Measurements from ENCODE around the gene EPDR1. TPM values are rescaled to one million over a fixed set of nuclear protein-coding genes. Genes with fewer than 3 reads are reported as not detected.
"Not testable (repeated sequence)": the region's sequence is repeated elsewhere in the genome, so short reads cannot be mapped to it uniquely, and the experiment has no call there.

EPDR1 gene
- total RNA-seq, 1 experiment from 2014 or later: 24.6 TPM

DNA sequence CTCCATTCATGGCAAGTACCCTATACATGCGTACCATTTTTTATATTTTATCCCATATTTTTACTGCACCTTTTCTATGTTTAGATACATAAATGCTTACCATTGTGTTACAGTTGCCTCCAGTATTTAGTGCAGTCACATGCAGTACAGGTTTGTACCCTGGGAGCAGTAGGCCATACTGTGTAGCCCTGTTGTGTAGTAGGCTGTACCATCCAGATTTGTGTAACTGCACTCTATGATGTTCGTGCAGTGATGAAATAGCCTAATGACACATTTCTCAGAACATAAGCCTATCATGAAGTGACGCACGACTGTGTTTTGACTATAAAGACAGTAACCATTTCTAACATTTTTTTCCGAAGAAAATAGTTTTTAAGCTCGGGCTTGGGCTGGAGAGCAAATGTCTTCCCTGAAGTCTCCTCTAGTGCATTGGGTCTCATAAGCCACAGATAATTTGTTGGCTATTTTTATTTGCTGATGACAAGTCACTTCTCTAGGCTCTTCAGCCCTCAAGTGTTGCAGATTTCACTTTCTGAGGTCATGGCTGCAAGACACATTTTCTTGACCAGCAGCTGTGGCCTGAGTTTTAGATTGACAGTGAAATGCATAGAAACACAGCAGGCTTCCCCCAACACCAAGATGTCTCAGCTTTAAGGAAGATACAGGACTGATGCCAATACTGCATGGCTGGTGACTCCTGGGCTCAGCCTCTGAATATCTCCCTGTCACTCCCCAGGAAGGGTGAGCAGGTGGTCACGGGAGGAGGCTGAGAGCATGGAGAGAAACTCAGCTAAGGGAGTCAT, 26.9 kb downstream of the EPDR1 start:
- CTCF ChIA-PET: no interaction called here
- H3K4me3 ChIP-seq (ENCODE audit: low read depth, low read length, poor library complexity, severe bottlenecking): no peak overlapping the region
- intact Hi-C loops (cut with micrococcal nuclease; ENCODE audit: unreplicated experiment): no loop called here
- no peak for DNase-seq (ENCODE audit: low spot score)
- no peaks in the 10 kb centered on the region for H3K4me1 ChIP-seq (ENCODE audit: insufficient read depth, low read length, poor library complexity, severe bottlenecking)
- BruUV-seq (replicated peaks): no TSS peak
- TF ChIP-seq, protein P1, sequence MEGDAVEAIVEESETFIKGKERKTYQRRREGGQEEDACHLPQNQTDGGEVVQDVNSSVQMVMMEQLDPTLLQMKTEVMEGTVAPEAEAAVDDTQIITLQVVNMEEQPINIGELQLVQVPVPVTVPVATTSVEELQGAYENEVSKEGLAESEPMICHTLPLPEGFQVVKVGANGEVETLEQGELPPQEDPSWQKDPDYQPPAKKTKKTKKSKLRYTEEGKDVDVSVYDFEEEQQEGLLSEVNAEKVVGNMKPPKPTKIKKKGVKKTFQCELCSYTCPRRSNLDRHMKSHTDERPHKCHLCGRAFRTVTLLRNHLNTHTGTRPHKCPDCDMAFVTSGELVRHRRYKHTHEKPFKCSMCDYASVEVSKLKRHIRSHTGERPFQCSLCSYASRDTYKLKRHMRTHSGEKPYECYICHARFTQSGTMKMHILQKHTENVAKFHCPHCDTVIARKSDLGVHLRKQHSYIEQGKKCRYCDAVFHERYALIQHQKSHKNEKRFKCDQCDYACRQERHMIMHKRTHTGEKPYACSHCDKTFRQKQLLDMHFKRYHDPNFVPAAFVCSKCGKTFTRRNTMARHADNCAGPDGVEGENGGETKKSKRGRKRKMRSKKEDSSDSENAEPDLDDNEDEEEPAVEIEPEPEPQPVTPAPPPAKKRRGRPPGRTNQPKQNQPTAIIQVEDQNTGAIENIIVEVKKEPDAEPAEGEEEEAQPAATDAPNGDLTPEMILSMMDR (conservative IDR thresholded peaks at IDR 0.05; ENCODE audit: low read depth, low read length): no peak
- no peak for TF ChIP-seq EZH2 (IDR thresholded peaks at IDR 0.05; ENCODE audit: borderline replicate concordance, low read depth, low read length, poor library complexity, severe bottlenecking)
- POLR2A ChIA-PET (ENCODE audit: low non-redundant PET): no interaction called here
- no peaks in the 10 kb centered on the region for H3K27me3 ChIP-seq (replicated peaks; ENCODE audit: insufficient read depth, low read depth, low read length, poor library complexity)
- no peaks in the 10 kb centered on the region for H3K36me3 ChIP-seq (ENCODE audit: insufficient read depth, low read length, poor library complexity, severe bottlenecking)
- H3K27ac ChIP-seq (ENCODE audit: low read depth, low read length, poor library complexity, severe bottlenecking): no peak overlapping the region
- no peaks in the 10 kb centered on the region for H3K9me3 ChIP-seq (ENCODE audit: low read depth, low read length, poor library complexity, severe bottlenecking)

DNA sequence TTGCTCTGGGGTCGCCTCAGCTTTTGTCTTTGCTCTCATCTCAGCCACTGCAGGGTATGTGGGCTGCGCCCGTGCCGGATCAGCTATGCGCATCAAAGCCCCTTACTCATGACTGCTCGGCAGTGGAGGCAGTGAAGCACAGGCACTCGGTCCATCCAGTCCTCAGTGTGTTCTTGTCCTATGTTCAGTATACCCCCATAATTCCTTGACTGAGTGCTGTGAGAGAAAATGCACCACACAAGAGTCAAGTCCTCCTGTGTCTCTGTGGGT, 27.4 kb downstream of the EPDR1 start:
- Histone ChIP-seq H3K36me3 (ENCODE audit: insufficient read depth, low read length, poor library complexity, severe bottlenecking) (no peaks in the 10 kb centered on the region), H3K9me3 (ENCODE audit: low read depth, low read length, poor library complexity, severe bottlenecking) (no peaks in the 10 kb centered on the region), H3K27ac (ENCODE audit: low read depth, low read length, poor library complexity, severe bottlenecking) (no peak overlapping the region), H3K27me3 (replicated peaks; ENCODE audit: insufficient read depth, low read depth, low read length, poor library complexity) (no peaks in the 10 kb centered on the region), H3K4me3 (ENCODE audit: low read depth, low read length, poor library complexity, severe bottlenecking) (no peak overlapping the region), H3K4me1 (ENCODE audit: insufficient read depth, low read length, poor library complexity, severe bottlenecking) (no peaks in the 10 kb centered on the region)
- ChIA-PET CTCF (no interaction called here), POLR2A (ENCODE audit: low non-redundant PET) (no interaction called here)
- BruUV-seq (replicated peaks): no TSS peak
- intact Hi-C loops (cut with micrococcal nuclease; ENCODE audit: unreplicated experiment): no loop called here
- no peak for DNase-seq (ENCODE audit: low spot score)
- TF ChIP-seq, protein P1 (conservative IDR thresholded peaks at IDR 0.05; ENCODE audit: low read depth, low read length): no peak
- TF ChIP-seq EZH2 (IDR thresholded peaks at IDR 0.05; ENCODE audit: borderline replicate concordance, low read depth, low read length, poor library complexity, severe bottlenecking): no peak

DNA sequence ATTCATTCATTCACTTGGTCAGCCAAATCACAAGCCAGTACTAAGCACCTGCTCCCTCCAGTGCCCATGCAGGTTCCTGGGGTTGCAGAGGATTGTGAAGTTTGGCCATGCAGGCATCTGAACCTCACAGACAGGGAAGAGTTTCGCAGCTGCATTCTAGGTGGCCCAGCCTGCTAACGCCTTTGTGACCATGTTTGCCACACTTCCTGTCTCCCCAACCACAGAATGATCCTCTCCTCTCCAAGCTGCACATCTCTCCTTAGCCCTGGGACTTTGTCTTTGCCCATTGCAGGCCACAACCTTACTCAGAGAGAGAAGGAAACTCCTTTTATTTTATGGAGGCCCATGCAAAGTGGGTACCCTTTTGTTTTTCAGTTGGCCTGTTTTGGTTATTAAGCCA, 31.8 kb downstream of the EPDR1 start:
- H3K9me3 ChIP-seq (ENCODE audit: low read depth, low read length, poor library complexity, severe bottlenecking): no peaks in the 10 kb centered on the region
- H3K36me3 ChIP-seq (ENCODE audit: insufficient read depth, low read length, poor library complexity, severe bottlenecking): no peaks in the 10 kb centered on the region
- H3K27ac ChIP-seq (ENCODE audit: low read depth, low read length, poor library complexity, severe bottlenecking): no peak overlapping the region
- ChIA-PET CTCF (no interaction called here), POLR2A (ENCODE audit: low non-redundant PET) (no interaction called here)
- no peaks in the 10 kb centered on the region for H3K4me1 ChIP-seq (ENCODE audit: insufficient read depth, low read length, poor library complexity, severe bottlenecking)
- no TSS peak for BruUV-seq (replicated peaks)
- DNase-seq (ENCODE audit: low spot score): no peak
- no peaks in the 10 kb centered on the region for H3K27me3 ChIP-seq (replicated peaks; ENCODE audit: insufficient read depth, low read depth, low read length, poor library complexity)
- H3K4me3 ChIP-seq (ENCODE audit: low read depth, low read length, poor library complexity, severe bottlenecking): no peak overlapping the region
- TF ChIP-seq, protein P1 (conservative IDR thresholded peaks at IDR 0.05; ENCODE audit: low read depth, low read length): no peak
- no peak for TF ChIP-seq EZH2 (IDR thresholded peaks at IDR 0.05; ENCODE audit: borderline replicate concordance, low read depth, low read length, poor library complexity, severe bottlenecking)
- intact Hi-C loops (cut with micrococcal nuclease; ENCODE audit: unreplicated experiment): no loop called here

DNA sequence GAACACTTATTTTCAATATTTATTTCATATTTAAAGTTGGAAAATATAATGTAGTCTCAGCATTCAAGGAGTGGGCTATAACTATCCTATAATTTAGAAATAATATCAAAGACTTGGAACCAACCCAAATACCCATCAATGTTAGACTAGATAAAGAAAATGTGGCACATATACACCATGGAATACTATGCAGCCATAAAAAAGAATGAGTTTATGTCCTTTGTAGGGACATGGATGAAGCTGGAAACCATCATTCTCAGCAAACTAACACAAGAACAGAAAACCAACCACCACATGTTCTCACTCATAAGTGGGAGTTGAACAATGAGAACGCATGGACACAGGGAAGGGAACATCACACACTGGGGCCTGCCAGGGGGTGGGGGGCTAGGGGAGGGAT, 33.8 kb downstream of the EPDR1 start:
- CTCF ChIA-PET; H3K4me3 ChIP-seq (ENCODE audit: low read depth, low read length, poor library complexity, severe bottlenecking); intact Hi-C loops (cut with micrococcal nuclease; ENCODE audit: unreplicated experiment); POLR2A ChIA-PET (ENCODE audit: low non-redundant PET); H3K27ac ChIP-seq (ENCODE audit: low read depth, low read length, poor library complexity, severe bottlenecking); H3K36me3 ChIP-seq (ENCODE audit: insufficient read depth, low read length, poor library complexity, severe bottlenecking); H3K9me3 ChIP-seq (ENCODE audit: low read depth, low read length, poor library complexity, severe bottlenecking); BruUV-seq (replicated peaks); H3K27me3 ChIP-seq (replicated peaks; ENCODE audit: insufficient read depth, low read depth, low read length, poor library complexity); H3K4me1 ChIP-seq (ENCODE audit: insufficient read depth, low read length, poor library complexity, severe bottlenecking); DNase-seq (ENCODE audit: low spot score): not testable (repeated sequence)
